Measurements from ENCODE around the gene MRTFA. TPM values are rescaled to one million over a fixed set of nuclear protein-coding genes. Genes with fewer than 3 reads are reported as not detected.
A peak's percentile ranks its signal among the peaks of the same experiment; 100 is the strongest.

Gene MRTFA
- total RNA-seq, 3 donors from 2014 or later (not counting 1 experiment from before 2014, with no cell fraction given), result 81.8 to 91.9 (median 83.5) TPM

GRCh38 chr22:40681451-40681850, 44.9 kb upstream of the MRTFA start:
- H3K4me3 ChIP-seq (ENCODE audit: low read length), result no peak overlapping the region
- WGBS (ENCODE audit: insufficient coverage), result 93% methylated on average over 19 of the region's 19 CpGs
- peaks cover 5% of the 10 kb centered on the region for H3K4me1 ChIP-seq (ENCODE audit: control insufficient read depth, insufficient read depth, low read length)
- intact Hi-C loops (cut with micrococcal nuclease), result no loop called here
- Mint-ChIP-seq H3K4me1 (peaks cover 5 to 7% of the 10 kb centered on the region in 2 donors), H3K27ac (peak overlapping the region in 1 of 2 donors; percentile 7), H3K36me3 (no peaks in the 10 kb centered on the region), H3K27me3 (ENCODE audit: low read depth in 2 of 2) (peaks cover 21 to 28% of the 10 kb centered on the region in 2 donors), H3K4me3 (no peak overlapping the region), H3K9me3 (no peaks in the 10 kb centered on the region)
- no peaks in the 10 kb centered on the region for H3K9me3 ChIP-seq (ENCODE audit: control insufficient read depth, insufficient read depth, low read length)
- DNase-seq (no peak), ATAC-seq (no peak)
- H3K27ac ChIP-seq (ENCODE audit: low read length), result no peak overlapping the region
- H3K27me3 ChIP-seq (ENCODE audit: control insufficient read depth, insufficient read depth, low read length), result peaks cover 6% of the 10 kb centered on the region
- H3K36me3 ChIP-seq (ENCODE audit: control insufficient read depth, insufficient read depth, low read length), result no peaks in the 10 kb centered on the region
- no peak for TF ChIP-seq CTCF (IDR thresholded peaks at IDR 0.05)

- Histone ChIP-seq H3K4me3 (ENCODE audit: low read length) (no peak overlapping the region), H3K27me3 (ENCODE audit: control insufficient read depth, insufficient read depth, low read length) (peaks cover 6% of the 10 kb centered on the region), H3K36me3 (ENCODE audit: control insufficient read depth, insufficient read depth, low read length) (no peaks in the 10 kb centered on the region), H3K27ac (ENCODE audit: low read length) (no peak overlapping the region), H3K4me1 (ENCODE audit: control insufficient read depth, insufficient read depth, low read length) (peaks cover 5% of the 10 kb centered on the region), H3K9me3 (ENCODE audit: control insufficient read depth, insufficient read depth, low read length) (no peaks in the 10 kb centered on the region)
- 91% methylated on average over 15 of the region's 15 CpGs for WGBS (ENCODE audit: insufficient coverage)
- H3K4me1 Mint-ChIP-seq, result peaks cover 5 to 7% of the 10 kb centered on the region in 2 donors
- intact Hi-C loops (cut with micrococcal nuclease), result no loop called here
- no peak overlapping the region for H3K4me3 Mint-ChIP-seq
- no peak for DNase-seq
- H3K27ac Mint-ChIP-seq, result no peak overlapping the region
- H3K27me3 Mint-ChIP-seq (ENCODE audit: low read depth in 2 of 2), result peaks cover 21 to 28% of the 10 kb centered on the region in 2 donors
- no peaks in the 10 kb centered on the region for H3K36me3 Mint-ChIP-seq
- ATAC-seq, result no peak
- H3K9me3 Mint-ChIP-seq, result no peaks in the 10 kb centered on the region
- no peak for TF ChIP-seq CTCF (IDR thresholded peaks at IDR 0.05)
Observed at GRCh38 chr22:40680819-40681183, 44.3 kb upstream of the MRTFA start.

- H3K27me3 Mint-ChIP-seq (ENCODE audit: low read depth in 2 of 2), result peaks cover 21 to 23% of the 10 kb centered on the region in 2 donors
- intact Hi-C loops (cut with micrococcal nuclease), result no loop called here
- Histone ChIP-seq H3K4me1 (ENCODE audit: control insufficient read depth, insufficient read depth, low read length) (peaks cover 5% of the 10 kb centered on the region), H3K27ac (ENCODE audit: low read length) (no peak overlapping the region), H3K27me3 (ENCODE audit: control insufficient read depth, insufficient read depth, low read length) (peaks cover 6% of the 10 kb centered on the region), H3K36me3 (ENCODE audit: control insufficient read depth, insufficient read depth, low read length) (no peaks in the 10 kb centered on the region), H3K4me3 (ENCODE audit: low read length) (no peak overlapping the region), H3K9me3 (ENCODE audit: control insufficient read depth, insufficient read depth, low read length) (no peaks in the 10 kb centered on the region)
- H3K4me1 Mint-ChIP-seq, result peaks cover 5 to 7% of the 10 kb centered on the region in 2 donors
- no peaks in the 10 kb centered on the region for H3K9me3 Mint-ChIP-seq
- H3K27ac Mint-ChIP-seq, result no peak overlapping the region
- WGBS (ENCODE audit: insufficient coverage), result 53% methylated on average over 9 of the region's 9 CpGs
- no peak for TF ChIP-seq CTCF (IDR thresholded peaks at IDR 0.05)
- H3K36me3 Mint-ChIP-seq, result no peaks in the 10 kb centered on the region
- no peak overlapping the region for H3K4me3 Mint-ChIP-seq
- DNase-seq (no peak), ATAC-seq (no peak)
Observed at GRCh38 chr22:40679964-40680818, 43.7 kb upstream of the MRTFA start.
